NCI-H2196 (cell line): ENCODE data around the gene ALG11.

Experiments
- DNase-seq: peaks from one replicate; lab custom pipeline; 2025; ENCODE audit not compliant: unreplicated experiment; lab: John Stamatoyannopoulos, UW

The ALG11 gene

DNA sequence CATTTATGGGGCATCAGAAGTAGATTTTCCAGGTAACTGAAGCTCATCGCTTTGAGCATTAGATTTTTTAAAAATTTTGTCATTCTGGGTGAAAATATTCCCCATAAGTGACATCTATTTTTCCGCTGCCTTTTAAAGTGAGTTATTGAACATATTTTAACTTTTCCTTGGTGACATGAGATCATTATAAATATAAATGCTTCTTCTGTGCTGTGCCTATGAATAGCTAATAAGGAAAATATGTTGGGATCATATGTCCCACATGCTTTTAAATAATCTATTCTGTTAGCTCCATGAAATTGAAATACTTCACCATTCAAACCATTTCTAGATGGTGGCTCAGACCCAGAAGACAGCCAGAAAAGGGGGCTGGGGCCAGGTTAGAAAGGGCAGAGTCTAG is 15.0 kb upstream of the ALG11 start:
- no peak for DNase-seq

DNA sequence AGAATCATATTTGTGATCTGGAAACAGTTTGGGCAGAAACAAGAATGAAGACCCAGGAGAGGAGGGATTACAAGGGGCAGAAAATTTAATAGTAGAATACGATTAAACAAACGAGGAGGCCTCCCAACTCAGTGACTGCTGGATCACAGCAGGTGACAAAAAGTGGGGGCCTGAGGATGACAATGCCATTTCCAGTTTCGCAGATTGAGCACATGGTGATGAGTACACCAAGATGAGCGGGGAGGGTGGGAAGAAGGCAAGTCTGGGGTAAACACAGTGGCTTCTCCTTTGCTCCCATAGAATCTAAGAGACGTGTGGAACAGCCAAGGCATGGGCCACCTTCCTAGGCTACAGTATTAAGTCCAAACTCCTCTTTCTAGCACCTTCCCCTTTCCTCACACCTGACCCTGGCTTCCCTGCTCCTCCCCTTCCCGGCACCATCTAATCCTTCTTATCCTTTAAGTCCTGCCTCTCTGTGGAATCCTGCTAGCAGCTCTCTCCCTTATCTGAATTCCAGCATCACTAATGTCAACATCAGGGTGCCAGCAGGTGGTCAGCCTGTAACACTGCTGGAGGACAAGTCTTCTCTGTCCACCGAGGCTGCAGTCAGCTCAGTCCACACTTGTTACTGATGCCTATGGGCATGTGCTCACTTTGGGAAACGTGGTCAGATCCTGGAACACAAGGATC is 14.4 kb upstream of the ALG11 start:
- peak; percentile 40 for DNase-seq

GRCh38 chr13:51998723-51999509 is 13.3 kb upstream of the ALG11 start:
- DNase-seq, result no peak

DNA sequence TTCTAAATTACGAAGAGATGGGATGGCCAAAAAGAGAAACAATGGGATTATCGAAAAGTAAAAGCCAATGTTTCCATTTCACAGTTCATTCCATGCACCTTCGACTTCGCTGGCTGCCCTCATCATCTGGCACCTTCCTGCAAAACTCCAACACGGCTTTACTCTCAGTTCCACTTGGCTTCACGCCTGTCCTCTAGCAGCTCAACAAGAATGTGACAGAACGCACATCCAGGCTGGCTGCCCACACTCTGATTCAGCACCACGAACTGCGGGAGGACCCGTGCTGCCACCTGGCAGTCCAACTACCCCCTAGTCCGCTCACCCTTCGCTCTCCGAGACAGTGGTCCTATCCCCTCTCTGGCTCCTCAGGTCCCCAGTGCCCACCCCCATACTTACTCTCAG is 12.7 kb upstream of the ALG11 start:
- DNase-seq, result no peak

DNA sequence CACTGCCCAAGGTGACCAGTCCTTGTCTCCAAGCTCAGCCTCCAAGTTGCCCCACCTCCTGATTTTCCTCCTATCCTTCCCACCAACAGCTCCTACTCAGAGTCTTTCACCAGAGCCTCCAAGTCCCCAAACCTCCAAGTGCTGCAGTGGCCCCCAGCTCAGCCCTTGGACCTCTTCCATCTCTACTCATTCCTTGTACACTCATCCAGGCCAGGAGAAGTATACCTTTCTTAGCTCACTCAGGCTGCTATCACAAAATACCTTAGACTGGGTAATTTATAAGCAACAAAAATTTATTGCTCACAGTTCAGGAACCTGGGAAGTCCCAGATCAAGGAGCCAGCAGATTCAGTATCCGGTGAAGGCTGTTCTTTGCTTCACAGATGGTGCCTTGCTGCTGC is 12.3 kb upstream of the ALG11 start:
- no peak for DNase-seq

DNA sequence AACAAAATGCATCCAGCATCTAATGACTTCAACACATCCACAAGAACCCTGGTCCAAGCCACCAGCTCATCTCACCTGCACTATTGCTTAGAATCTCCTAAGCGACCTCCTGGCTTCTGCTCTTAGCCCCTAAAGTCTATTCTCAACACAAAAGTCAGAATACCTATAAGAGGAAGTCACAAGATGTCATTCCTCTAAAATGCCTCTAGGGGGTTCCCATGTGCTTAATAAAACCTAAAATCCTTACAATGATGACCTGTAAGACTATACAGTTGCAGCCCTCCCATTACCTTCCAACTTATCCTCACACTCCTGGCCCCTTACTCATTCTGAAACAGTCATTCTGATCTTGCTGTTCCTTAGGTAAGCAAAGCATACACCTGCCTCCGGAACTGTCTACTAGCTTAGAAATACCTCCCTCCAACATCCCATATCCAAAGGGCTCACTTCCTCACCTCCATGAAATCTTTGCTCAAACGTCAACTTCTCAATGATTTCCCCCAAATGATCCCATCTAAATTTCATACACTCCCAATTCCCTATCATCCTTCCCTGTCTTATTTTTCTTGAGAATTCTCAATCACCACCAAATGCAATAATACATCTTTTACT is 11.0 kb upstream of the ALG11 start:
- peak; percentile 23 for DNase-seq

- no peak for DNase-seq
Measured at GRCh38 chr13:52002361-52002760, 9.8 kb upstream of the ALG11 start.

DNA sequence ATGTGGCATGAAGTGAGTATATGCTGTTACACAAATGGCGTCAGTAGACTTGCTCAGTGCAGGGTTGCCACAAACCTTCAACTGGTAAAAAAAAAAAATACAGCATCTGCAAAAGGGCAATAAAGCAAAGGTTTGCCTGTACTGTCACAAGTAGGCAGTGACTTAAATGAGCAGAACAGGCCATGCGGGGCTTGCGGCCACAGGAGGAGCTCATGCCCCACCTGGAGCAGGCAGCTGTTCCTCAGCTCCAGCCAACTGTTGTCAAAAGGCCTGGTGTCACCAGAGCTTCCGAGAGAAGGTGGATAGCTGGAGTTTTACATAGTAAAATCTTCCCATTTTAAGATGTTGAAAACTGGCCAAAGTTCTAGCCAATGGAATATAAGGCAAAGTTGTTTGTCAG is 8.7 kb upstream of the ALG11 start:
- DNase-seq, result no peak

DNA sequence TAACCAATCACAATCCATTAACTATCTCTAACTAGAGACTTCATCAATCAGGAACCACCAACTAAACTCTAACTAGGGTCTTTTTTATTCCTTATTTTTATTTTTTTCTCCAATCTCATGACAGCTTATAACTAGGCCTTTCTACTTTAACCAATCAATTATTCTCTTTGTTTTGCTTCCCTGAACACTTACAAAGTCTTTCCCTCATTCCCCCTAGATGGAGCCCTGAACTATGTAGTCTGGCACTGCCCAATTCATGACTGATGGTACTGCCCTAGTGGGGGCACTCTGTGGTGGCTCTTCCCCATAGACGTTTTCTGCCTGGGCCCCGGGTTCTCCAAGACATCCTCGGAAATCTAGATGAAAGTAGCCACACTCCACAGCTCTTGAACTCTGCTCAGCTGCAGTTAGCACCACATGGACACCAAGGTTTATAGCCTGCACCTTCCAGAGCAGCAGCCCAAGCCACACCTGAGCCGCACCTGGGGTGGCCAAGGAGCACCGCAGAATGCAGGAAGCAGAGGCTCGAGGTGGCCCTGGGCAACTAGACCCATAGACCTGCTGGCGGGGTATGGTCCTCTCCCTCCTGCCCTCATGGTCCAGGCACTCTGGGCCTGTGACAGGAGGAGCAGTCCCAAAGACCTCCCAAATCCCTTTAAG is 7.6 kb upstream of the ALG11 start:
- DNase-seq, result no peak

DNA sequence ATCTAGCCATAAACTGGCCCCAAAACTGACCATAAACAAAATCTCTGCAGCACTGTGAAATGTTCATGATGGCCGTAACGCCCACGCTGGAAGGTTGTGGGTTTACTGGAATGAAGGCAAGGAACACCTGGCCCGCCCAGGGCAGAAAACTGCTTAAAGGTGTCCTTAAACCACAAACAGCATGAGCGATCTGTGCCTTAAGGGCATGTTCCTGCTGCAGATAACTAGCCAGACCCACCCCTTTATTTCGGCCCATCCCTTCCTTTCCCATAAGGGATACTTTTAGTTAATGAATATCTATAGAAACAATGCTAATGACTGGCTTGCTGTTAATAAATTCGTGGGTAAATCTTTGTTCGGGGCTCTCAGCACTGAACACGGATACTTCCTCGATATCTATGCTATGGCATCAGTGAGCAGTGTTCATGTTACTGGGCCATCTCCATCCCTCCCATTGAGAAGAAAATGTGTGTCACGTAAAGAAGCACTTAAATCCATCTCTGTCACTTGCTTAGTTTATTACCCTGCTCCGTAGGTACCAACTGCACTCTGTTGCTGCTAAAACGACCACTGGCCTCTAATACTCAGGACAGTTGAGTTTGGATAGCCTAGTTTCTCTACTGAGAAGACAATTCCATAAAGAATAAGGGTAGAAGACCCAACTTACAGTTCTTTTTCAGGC is 6.2 kb upstream of the ALG11 start:
- DNase-seq, result no peak

GRCh38 chr13:52006523-52007245 is 5.5 kb upstream of the ALG11 start:
- no peak for DNase-seq

- no peak for DNase-seq
Measured at GRCh38 chr13:52009946-52010345, 2.3 kb upstream of the ALG11 start.

- no peak for DNase-seq
Measured at GRCh38 chr13:52010890-52011631, 1.1 kb upstream of the ALG11 start, which contains the start of gene ATP7B. TSS of gene ATP7B (minus strand) at chr13:52011450. CDS start at chr13:52011337, 113 bp downstream.

- no peak for DNase-seq
Measured at GRCh38 chr13:52012512-52012836, 276 bp downstream of the ALG11 start.

DNA sequence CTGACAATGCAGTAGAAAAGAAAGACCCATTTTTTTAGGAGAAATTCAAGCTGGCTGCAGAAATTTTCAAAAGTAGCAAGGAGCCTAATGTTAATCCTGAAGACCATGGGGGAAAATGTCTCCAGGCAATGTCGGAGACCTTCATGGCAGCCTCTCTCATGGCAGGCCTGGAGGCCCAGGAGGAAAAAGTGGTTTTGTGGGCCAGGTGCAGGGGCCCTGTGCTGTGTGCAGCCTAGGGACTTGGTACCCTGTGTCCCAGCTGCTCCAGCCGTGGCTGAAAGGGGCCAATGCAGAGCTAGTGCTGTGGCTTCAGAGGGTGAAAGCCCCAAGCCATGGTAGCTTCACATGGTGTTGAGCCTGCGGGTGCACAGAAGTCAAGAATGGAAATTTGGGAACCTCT is 4.1 kb downstream of the ALG11 start:
- no peak for DNase-seq

- no peak for DNase-seq
Measured at GRCh38 chr13:52020191-52020590, 8.0 kb downstream of the ALG11 start.

GRCh38 chr13:52022356-52022755 is 10.2 kb downstream of the ALG11 start:
- DNase-seq, result no peak

DNA sequence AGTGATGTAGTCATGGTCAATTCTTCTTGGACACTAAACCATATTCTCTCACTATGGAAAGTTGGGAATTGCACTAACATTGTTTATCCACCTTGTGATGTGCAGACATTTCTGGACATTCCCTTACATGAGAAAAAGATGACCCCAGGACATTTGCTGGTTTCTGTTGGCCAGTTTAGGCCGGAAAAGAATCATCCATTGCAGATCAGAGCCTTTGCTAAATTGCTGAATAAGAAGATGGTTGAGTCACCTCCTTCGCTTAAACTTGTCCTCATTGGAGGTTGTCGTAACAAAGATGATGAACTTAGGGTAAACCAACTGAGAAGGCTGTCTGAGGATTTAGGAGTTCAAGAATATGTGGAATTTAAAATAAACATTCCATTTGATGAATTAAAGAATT is 12.3 kb downstream of the ALG11 start, which contains the start of gene UTP14C:
Gene UTP14C, plus strand, starts transcription at position 211 of the 400 bp plus-strand sequence. CDS start 4,114 bp downstream, outside the sequence.
- no peak for DNase-seq

DNA sequence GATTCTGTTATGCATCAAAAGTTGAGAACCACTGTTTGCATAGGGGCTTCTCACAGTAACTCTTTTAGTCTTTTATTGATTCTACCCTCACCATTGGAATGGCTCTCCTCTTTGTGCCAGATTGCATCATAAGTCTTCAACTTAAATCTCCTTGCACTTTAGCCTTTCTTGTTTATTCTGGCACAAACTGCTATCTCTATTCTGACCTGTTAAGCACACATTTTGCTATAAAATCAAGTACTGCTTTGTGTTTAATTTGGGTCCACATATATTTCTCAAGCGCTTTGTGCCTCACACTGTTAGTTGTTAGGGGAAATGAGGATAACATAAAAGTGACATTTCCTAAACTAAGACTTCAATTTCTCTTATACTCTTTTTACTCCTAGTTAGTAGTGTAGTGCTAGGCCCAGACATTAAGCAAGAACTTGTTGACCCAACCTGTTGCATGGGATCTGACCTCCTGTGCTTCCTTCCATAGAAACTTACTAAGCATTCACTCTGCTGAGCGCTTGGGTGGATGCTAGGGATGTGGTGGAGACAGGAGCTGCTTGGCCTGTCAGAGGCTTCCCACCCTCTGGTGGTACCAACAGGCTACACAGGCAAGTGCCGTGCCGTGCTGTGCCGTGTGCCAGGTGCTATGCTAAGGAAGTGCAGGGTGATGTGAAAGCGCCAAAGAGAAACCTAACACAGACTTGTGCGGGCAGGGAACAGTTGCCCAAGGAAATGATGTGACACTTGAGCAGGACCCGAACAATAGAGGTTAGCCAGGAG is 13.5 kb downstream of the ALG11 start:
- DNase-seq, result no peak
